HEK293 (cell line): Measurements from ENCODE around the gene OR10G7.

ENCODE experiments used
- CTCF ChIA-PET: fragments of 350-600 bp; formaldehyde crosslinking; extraction: SDS; loops from one replicate; lab custom pipeline; 2021; ENCODE audit warnings: antibody characterized with exemption; lab: Yijun Ruan, JAX
- POLR2A ChIA-PET: fragments of 300-600 bp; formaldehyde crosslinking; extraction: SDS; loops from one replicate; lab custom pipeline; 2020; ENCODE audit warnings: antibody characterized with exemption, inconsistent platforms; lab: Yijun Ruan, JAX
- H3K27ac ChIP-seq: fragments of 200-500 bp; sonication (Bioruptor generic); 2 replicates; pipeline ENCODE4 v1.5.1; 2014; ENCODE audit warnings: low read depth, low read length, control low read depth, inconsistent platforms; ENCODE audit errors: extremely low read depth
- H3K36me3 ChIP-seq, 2 experiments: fragments of 200-500 bp in 1 of 2; sonication (Bioruptor generic) in 1 of 2; 1 replicate in 1 of 2; 2 replicates in 1 of 2; pipeline ENCODE4 v1.5.1; 2014 to 2017; ENCODE audit warnings: inconsistent platforms in 2 of 2, low read length in 2 of 2; ENCODE audit not compliant: control insufficient read depth in 2 of 2, insufficient read depth in 1 of 2
- H3K4me1 ChIP-seq: fragments of 200-500 bp; sonication (Bioruptor generic); 2 replicates; pipeline ENCODE4 v1.5.1; 2014; ENCODE audit warnings: mild to moderate bottlenecking, low read length, inconsistent platforms; ENCODE audit not compliant: control insufficient read depth, insufficient read depth
- H3K4me3 ChIP-seq: 2 replicates; pipeline ENCODE4 v1.5.1; 2011; ENCODE audit warnings: low read depth, mild to moderate bottlenecking, control low read depth, low read length, moderate library complexity
- H3K9me3 ChIP-seq: fragments of 200-500 bp; sonication (Bioruptor generic); 2 replicates; pipeline ENCODE4 v1.5.1; 2014; ENCODE audit warnings: low read depth, low read length, inconsistent platforms; ENCODE audit not compliant: control insufficient read depth, insufficient read depth
- GLI2 ChIP-seq: fragments of 450-650 bp; formaldehyde crosslinking; IDR thresholded peaks from 2 replicates; pipeline ENCODE4; 2017; ENCODE audit warnings: missing biosample characterization, missing genetic modification characterization, low read depth, borderline replicate concordance
- GLI4 ChIP-seq: fragments of 450-650 bp; formaldehyde crosslinking; IDR thresholded peaks from 2 replicates; pipeline ENCODE4 v1.5.1; 2016; ENCODE audit warnings: missing biosample characterization, missing genetic modification characterization
- IKZF3 ChIP-seq: fragments of 450-650 bp; IDR thresholded peaks from 2 replicates; pipeline ENCODE4 v1.5.0; 2018; ENCODE audit warnings: missing biosample characterization, mild to moderate bottlenecking, missing genetic modification characterization, moderate library complexity
- TRIM28 ChIP-seq: IDR thresholded peaks from 2 replicates; pipeline ENCODE4 v1.6.1; 2011; ENCODE audit warnings: low read length, control low read depth, borderline replicate concordance
- ZFP3 ChIP-seq: fragments of 450-650 bp; formaldehyde crosslinking; IDR thresholded peaks from 2 replicates; pipeline ENCODE4 v1.5.1; 2016; ENCODE audit warnings: low read depth, missing biosample characterization, missing genetic modification characterization
- ZNF112 ChIP-seq: fragments of 450-650 bp; formaldehyde crosslinking; IDR thresholded peaks from 2 replicates; pipeline ENCODE4 v1.5.0; 2017; ENCODE audit warnings: missing biosample characterization, missing genetic modification characterization
- ZNF510 ChIP-seq: fragments of 450-650 bp; formaldehyde crosslinking; IDR thresholded peaks from 2 replicates; pipeline ENCODE4 v1.5.1; 2018; ENCODE audit warnings: mild to moderate bottlenecking, missing genetic modification characterization, missing biosample characterization; ENCODE audit not compliant: insufficient replicate concordance
- ZNF654 ChIP-seq: fragments of 450-650 bp; formaldehyde crosslinking; IDR thresholded peaks from 2 replicates; pipeline ENCODE4 v1.5.1; 2016; ENCODE audit warnings: low read depth, missing biosample characterization, missing genetic modification characterization
- ZNF660 ChIP-seq: fragments of 450-650 bp; IDR thresholded peaks from 2 replicates; pipeline ENCODE4 v1.5.1; 2018; ENCODE audit warnings: missing biosample characterization, mild to moderate bottlenecking, missing genetic modification characterization
- ZNF76 ChIP-seq: fragments of 450-650 bp; formaldehyde crosslinking; IDR thresholded peaks from 2 replicates; pipeline ENCODE4; 2016; ENCODE audit warnings: low read depth, missing biosample characterization, missing genetic modification characterization, borderline replicate concordance
- TF ChIP-seq, protein P1 (sequence below): fragments of 450-650 bp; formaldehyde crosslinking; IDR thresholded peaks from 2 replicates; pipeline ENCODE4 v1.5.1; 2016; ENCODE audit warnings: missing biosample characterization, missing genetic modification characterization
- TF ChIP-seq, protein P2 (sequence below): fragments of 450-650 bp; formaldehyde crosslinking; IDR thresholded peaks from 2 replicates; pipeline ENCODE4 v1.5.1; 2016; ENCODE audit warnings: missing biosample characterization, missing genetic modification characterization
- TF ChIP-seq, protein P3 (sequence below): fragments of 450-650 bp; formaldehyde crosslinking; IDR thresholded peaks from 2 replicates; pipeline ENCODE4 v1.5.1; 2016; ENCODE audit warnings: missing biosample characterization, missing genetic modification characterization, low read depth
- TF ChIP-seq, protein P4 (sequence below): sonication (generic); formaldehyde crosslinking; IDR thresholded peaks from 2 replicates; pipeline ENCODE4 v1.8.1; 2022; ENCODE audit warnings: mild to moderate bottlenecking, moderate library complexity, missing genetic modification reagents
- TF ChIP-seq, protein P5 (sequence below): fragments of 450-650 bp; formaldehyde crosslinking; IDR thresholded peaks from 2 replicates; pipeline ENCODE4 v1.5.1; 2016; ENCODE audit warnings: missing biosample characterization, missing genetic modification characterization

Gene OR10G7

DNA sequence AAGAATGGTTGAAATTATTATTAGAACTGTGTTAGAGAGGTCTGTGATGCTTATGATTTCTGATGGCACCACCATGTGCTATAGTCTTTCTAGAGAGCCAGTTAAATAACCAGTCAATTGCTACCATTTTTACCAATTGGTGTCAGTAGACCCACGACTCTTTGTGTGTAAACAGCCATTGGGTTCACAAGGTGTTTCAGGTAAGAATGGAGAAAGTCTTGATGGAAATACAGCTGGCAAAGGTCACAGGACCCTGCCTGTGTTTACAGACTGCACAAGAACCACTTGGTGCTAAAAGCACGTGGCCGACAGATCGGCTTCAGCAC, 30.5 kb upstream of the OR10G7 start:
- no peak overlapping the region for H3K27ac ChIP-seq
- TF ChIP-seq ZNF76 (tag by site-specific recombination) (no peak), ZFP3 (tag by site-specific recombination) (no peak), TRIM28 (no peak), GLI4 (tag by site-specific recombination) (no peak), GLI2 (tag by site-specific recombination) (no peak), ZNF112 (no peak), ZNF510 (no peak), IKZF3 (tag by site-specific recombination) (no peak)
- TF ChIP-seq, protein P1, sequence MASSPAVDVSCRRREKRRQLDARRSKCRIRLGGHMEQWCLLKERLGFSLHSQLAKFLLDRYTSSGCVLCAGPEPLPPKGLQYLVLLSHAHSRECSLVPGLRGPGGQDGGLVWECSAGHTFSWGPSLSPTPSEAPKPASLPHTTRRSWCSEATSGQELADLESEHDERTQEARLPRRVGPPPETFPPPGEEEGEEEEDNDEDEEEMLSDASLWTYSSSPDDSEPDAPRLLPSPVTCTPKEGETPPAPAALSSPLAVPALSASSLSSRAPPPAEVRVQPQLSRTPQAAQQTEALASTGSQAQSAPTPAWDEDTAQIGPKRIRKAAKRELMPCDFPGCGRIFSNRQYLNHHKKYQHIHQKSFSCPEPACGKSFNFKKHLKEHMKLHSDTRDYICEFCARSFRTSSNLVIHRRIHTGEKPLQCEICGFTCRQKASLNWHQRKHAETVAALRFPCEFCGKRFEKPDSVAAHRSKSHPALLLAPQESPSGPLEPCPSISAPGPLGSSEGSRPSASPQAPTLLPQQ (tag by site-specific recombination), result no peak
- TF ChIP-seq, protein P2, sequence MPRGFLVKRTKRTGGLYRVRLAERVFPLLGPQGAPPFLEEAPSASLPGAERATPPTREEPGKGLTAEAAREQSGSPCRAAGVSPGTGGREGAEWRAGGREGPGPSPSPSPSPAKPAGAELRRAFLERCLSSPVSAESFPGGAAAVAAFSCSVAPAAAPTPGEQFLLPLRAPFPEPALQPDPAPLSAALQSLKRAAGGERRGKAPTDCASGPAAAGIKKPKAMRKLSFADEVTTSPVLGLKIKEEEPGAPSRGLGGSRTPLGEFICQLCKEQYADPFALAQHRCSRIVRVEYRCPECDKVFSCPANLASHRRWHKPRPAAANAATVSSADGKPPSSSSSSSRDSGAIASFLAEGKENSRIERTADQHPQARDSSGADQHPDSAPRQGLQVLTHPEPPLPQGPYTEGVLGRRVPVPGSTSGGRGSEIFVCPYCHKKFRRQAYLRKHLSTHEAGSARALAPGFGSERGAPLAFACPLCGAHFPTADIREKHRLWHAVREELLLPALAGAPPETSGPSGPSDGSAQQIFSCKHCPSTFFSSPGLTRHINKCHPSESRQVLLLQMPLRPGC, result no peak
- TF ChIP-seq, protein P3, sequence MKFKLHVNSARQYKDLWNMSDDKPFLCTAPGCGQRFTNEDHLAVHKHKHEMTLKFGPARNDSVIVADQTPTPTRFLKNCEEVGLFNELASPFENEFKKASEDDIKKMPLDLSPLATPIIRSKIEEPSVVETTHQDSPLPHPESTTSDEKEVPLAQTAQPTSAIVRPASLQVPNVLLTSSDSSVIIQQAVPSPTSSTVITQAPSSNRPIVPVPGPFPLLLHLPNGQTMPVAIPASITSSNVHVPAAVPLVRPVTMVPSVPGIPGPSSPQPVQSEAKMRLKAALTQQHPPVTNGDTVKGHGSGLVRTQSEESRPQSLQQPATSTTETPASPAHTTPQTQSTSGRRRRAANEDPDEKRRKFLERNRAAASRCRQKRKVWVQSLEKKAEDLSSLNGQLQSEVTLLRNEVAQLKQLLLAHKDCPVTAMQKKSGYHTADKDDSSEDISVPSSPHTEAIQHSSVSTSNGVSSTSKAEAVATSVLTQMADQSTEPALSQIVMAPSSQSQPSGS (tag by site-specific recombination), result no peak
- TF ChIP-seq, protein P4, sequence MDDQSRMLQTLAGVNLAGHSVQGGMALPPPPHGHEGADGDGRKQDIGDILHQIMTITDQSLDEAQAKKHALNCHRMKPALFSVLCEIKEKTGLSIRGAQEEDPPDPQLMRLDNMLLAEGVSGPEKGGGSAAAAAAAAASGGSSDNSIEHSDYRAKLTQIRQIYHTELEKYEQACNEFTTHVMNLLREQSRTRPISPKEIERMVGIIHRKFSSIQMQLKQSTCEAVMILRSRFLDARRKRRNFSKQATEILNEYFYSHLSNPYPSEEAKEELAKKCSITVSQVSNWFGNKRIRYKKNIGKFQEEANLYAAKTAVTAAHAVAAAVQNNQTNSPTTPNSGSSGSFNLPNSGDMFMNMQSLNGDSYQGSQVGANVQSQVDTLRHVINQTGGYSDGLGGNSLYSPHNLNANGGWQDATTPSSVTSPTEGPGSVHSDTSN (CRISPR knock-in tag), result no peak
- H3K36me3 ChIP-seq, result no peaks in the 10 kb centered on the region
- CTCF ChIA-PET, result interaction anchor here (0.6 to 4.9 kb wide), 38 partner anchors 9 to 730 kb away, joined by 3 to 57 read pairs (median 3); partner anchors contain the start of genes OR10G7 and VWA5A
- H3K4me1 ChIP-seq, result no peaks in the 10 kb centered on the region
- H3K9me3 ChIP-seq, result no peaks in the 10 kb centered on the region
- no peak overlapping the region for H3K4me3 ChIP-seq
- POLR2A ChIA-PET, result no interaction called here

DNA sequence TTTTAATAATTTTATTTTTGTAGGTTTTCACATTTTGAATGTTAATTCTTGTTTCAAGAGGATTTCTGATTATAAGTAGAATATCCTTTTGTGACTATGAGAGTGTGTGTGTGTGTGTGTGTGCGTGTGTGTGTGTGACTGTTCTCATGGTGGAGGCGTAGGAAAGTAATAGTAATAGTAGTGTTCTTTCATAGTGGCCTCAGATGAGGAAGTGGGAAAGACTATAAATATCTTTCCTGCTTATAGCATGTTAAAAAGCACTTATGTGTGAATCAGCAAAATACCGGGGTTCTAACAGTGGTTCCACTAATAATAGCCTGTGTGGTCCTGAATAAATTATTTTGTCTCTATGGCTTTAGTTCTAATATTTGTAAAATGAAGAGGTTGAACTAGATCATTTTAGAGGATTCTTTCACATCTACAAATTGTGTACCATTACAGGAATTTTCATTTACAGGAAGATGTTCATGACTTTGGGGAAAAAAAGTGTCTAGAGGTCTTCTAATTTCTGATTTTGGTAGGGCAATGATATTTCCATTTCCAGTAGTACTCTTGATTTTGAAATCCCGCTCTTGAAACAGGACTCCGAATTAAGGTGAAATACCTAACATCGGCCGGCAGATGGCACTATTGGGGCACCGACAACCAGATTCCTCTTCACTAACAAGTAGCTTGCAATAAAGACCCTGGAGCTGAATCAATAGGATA, 29.9 kb upstream of the OR10G7 start:
- no peak overlapping the region for H3K4me3 ChIP-seq
- POLR2A ChIA-PET, result no interaction called here
- H3K36me3 ChIP-seq, result no peaks in the 10 kb centered on the region
- H3K4me1 ChIP-seq, result no peaks in the 10 kb centered on the region
- CTCF ChIA-PET, result interaction anchor here (0.6 to 4.9 kb wide), 34 partner anchors 8 to 731 kb away, joined by 3 to 57 read pairs (median 3); partner anchors contain the start of genes OR10G7 and VWA5A
- no peaks in the 10 kb centered on the region for H3K9me3 ChIP-seq
- no peak overlapping the region for H3K27ac ChIP-seq
- TF ChIP-seq, protein P5, sequence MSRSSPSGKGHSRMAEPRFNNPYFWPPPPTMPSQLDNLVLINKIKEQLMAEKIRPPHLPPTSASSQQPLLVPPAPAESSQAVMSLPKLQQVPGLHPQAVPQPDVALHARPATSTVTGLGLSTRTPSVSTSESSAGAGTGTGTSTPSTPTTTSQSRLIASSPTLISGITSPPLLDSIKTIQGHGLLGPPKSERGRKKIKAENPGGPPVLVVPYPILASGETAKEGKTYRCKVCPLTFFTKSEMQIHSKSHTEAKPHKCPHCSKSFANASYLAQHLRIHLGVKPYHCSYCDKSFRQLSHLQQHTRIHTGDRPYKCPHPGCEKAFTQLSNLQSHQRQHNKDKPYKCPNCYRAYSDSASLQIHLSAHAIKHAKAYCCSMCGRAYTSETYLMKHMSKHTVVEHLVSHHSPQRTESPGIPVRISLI, result no peak
- TF ChIP-seq ZNF660 (tag by site-specific recombination) (0 out of 2 replicates have a peak, but pooled peaks have one; percentile 14), ZNF654 (tag by site-specific recombination) (peak; percentile 59)
